Coronary artery (tissue), 2 donors: ENCODE measurements around the gene MYOM1.

ENCODE experiments used
- DNase-seq: peaks from one replicate; pipeline ENCODE4 v3.0.0-alpha.2; 2017; ENCODE audit warnings: low spot score
- H3K27ac ChIP-seq, 2 donors: fragments of 200-600 bp; sonication (generic); one replicate each; pipeline ENCODE4 v1.5.1; 2016 to 2019
- H3K4me3 ChIP-seq: fragments of 200-600 bp; sonication (generic); 2 replicates; pipeline ENCODE4 v1.5.1; 2016; ENCODE audit warnings: mild to moderate bottlenecking, moderate library complexity
- CTCF ChIP-seq: fragments of 200-600 bp; sonication (generic); IDR thresholded peaks from one replicate; pipeline ENCODE4 v1.5.1; 2019; ENCODE audit warnings: antibody characterized with exemption

Gene MYOM1

GRCh38 chr18:3153107-3153704 lies 66.6 kb downstream of the MYOM1 start:
- DNase-seq: no peak
- Histone ChIP-seq H3K27ac (peak overlapping the region in 1 of 2 donors; percentile 15), H3K4me3 (no peak overlapping the region)
- TF ChIP-seq CTCF: no peak

- DNase-seq: no peak
- H3K4me3 ChIP-seq: no peak overlapping the region
- no peak overlapping the region for H3K27ac ChIP-seq
- TF ChIP-seq CTCF: no peak
Measured at GRCh38 chr18:3152294-3152693, 67.5 kb downstream of the MYOM1 start.

GRCh38 chr18:3151399-3152264 lies 68.1 kb downstream of the MYOM1 start:
- DNase-seq: no peak
- Histone ChIP-seq H3K27ac (no peak overlapping the region), H3K4me3 (no peak overlapping the region)
- peak; percentile 74 for TF ChIP-seq CTCF

GRCh38 chr18:3150688-3151087 lies 69.1 kb downstream of the MYOM1 start:
- no peak for DNase-seq
- TF ChIP-seq CTCF: no peak
- H3K27ac ChIP-seq: no peak overlapping the region
- H3K4me3 ChIP-seq: no peak overlapping the region

- TF ChIP-seq CTCF: no peak
- H3K4me3 ChIP-seq: no peak overlapping the region
- H3K27ac ChIP-seq: no peak overlapping the region
- DNase-seq: no peak
Measured at GRCh38 chr18:3150274-3150673, 69.5 kb downstream of the MYOM1 start.

- DNase-seq: no peak
- H3K4me3 ChIP-seq: no peak overlapping the region
- TF ChIP-seq CTCF: no peak
- H3K27ac ChIP-seq: no peak overlapping the region
Measured at GRCh38 chr18:3148930-3149535, 70.7 kb downstream of the MYOM1 start.
